ENCODE results near the gene PPP1R37. TPM values are rescaled to one million over a fixed set of nuclear protein-coding genes. Genes with fewer than 3 reads are reported as not detected.
A peak's percentile ranks its signal among the peaks of the same experiment; 100 is the strongest.

Gene PPP1R37
- total RNA-seq, 1 donor from 2014 or later: 19.2 TPM

DNA sequence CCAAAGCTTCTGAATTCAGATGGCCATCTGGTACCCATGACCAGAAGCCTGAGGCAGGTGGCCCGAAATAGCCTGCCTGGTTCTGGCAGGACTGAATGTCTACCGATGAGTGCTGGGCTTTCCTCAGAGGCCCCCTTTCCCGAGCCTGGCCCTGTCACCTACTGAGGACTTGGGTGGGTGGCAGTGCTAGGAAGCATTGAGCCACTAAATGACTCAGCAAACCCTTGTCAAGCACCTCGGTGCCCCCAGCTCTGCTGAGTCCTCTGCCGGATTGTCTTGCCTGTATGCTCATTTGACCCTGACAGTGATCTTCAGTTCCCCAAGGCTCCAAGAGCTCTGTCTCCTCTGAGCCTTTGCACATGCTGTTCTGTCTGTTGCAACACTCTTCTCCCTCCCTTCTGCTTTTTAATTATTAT lies 17.9 kb downstream of the PPP1R37 start:
- H3K36me3 ChIP-seq (ENCODE audit: control insufficient read depth, insufficient read depth, low read length): peaks cover 1% of the 10 kb centered on the region
- TF ChIP-seq, protein P1, sequence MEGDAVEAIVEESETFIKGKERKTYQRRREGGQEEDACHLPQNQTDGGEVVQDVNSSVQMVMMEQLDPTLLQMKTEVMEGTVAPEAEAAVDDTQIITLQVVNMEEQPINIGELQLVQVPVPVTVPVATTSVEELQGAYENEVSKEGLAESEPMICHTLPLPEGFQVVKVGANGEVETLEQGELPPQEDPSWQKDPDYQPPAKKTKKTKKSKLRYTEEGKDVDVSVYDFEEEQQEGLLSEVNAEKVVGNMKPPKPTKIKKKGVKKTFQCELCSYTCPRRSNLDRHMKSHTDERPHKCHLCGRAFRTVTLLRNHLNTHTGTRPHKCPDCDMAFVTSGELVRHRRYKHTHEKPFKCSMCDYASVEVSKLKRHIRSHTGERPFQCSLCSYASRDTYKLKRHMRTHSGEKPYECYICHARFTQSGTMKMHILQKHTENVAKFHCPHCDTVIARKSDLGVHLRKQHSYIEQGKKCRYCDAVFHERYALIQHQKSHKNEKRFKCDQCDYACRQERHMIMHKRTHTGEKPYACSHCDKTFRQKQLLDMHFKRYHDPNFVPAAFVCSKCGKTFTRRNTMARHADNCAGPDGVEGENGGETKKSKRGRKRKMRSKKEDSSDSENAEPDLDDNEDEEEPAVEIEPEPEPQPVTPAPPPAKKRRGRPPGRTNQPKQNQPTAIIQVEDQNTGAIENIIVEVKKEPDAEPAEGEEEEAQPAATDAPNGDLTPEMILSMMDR (IDR thresholded peaks at IDR 0.05; ENCODE audit: insufficient read depth, low read length, severe bottlenecking): no peak
- FAIRE-seq (no peak), DNase-seq (ENCODE audit: low read depth) (no peak)
- no peaks in the 10 kb centered on the region for H3K27me3 ChIP-seq (ENCODE audit: control insufficient read depth, insufficient read depth, low read length)
- no peak overlapping the region for H3K4me3 ChIP-seq (ENCODE audit: low read depth, low read length)

DNA sequence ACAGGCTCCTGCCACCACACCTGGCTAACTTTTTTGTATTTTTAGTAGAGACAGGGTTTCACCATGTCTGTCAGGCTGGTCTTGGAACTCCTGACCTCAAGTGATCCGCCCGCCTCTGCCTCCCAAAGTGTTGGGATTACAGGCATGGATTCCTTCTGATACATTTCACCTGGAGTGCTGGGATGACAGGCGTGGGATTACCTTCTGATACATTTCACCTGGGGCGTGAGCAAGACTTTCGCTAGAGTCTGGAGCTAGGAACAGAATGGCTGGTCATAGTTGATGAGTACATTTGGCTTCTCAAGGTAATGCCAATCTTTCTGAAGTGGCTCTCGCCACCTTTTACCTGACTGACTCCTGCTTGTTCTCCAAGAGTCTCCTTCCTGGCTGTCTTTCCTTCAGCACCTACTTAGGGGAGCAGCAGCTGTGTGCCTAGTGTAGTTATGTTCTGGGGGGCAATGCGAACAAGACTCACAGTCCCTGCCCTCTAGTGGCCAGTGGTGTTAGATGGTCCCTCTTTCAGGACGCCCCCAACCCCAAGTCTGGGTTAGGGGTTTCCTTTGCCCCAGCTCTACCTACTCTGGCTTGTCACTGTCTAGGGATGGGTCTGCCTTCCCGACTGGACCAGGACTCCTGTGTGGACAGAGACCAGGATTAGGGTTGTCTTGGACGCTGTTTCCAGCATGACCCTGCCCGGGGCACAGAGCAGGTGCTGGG lies 19.3 kb downstream of the PPP1R37 start:
- no peaks in the 10 kb centered on the region for H3K27me3 ChIP-seq (ENCODE audit: control insufficient read depth, insufficient read depth, low read length)
- peaks cover 1% of the 10 kb centered on the region for H3K36me3 ChIP-seq (ENCODE audit: control insufficient read depth, insufficient read depth, low read length)
- H3K4me3 ChIP-seq (ENCODE audit: low read depth, low read length): no peak overlapping the region
- TF ChIP-seq, protein P1 (IDR thresholded peaks at IDR 0.05; ENCODE audit: insufficient read depth, low read length, severe bottlenecking): peak; percentile 26
- no peak for FAIRE-seq
- DNase-seq (ENCODE audit: low read depth): no peak

DNA sequence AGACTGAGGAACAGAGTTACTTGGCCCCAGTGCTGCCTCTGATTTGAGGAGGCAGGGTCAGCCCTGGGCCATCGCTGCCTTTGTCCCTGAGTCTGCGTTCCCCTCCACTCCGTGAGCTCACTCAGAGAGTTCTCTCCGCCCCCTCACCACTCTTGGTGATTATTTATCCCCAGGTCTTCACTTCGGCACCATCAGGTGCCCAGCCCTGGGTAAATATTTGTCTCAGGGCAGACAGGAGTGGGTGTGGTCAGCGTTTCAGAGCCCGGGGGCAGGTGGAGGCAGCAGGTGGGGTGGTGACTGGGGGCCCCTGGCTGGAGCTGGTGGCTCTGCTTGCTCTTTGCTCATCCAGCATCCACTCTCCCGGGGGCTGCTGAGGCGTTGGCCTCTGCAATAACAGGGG lies 20.6 kb downstream of the PPP1R37 start:
- H3K4me3 ChIP-seq (ENCODE audit: low read depth, low read length): no peak overlapping the region
- no peaks in the 10 kb centered on the region for H3K27me3 ChIP-seq (ENCODE audit: control insufficient read depth, insufficient read depth, low read length)
- peak; percentile 29 for DNase-seq (ENCODE audit: low read depth)
- TF ChIP-seq, protein P1 (IDR thresholded peaks at IDR 0.05; ENCODE audit: insufficient read depth, low read length, severe bottlenecking): no peak
- peaks cover 1% of the 10 kb centered on the region for H3K36me3 ChIP-seq (ENCODE audit: control insufficient read depth, insufficient read depth, low read length)
- FAIRE-seq: no peak

DNA sequence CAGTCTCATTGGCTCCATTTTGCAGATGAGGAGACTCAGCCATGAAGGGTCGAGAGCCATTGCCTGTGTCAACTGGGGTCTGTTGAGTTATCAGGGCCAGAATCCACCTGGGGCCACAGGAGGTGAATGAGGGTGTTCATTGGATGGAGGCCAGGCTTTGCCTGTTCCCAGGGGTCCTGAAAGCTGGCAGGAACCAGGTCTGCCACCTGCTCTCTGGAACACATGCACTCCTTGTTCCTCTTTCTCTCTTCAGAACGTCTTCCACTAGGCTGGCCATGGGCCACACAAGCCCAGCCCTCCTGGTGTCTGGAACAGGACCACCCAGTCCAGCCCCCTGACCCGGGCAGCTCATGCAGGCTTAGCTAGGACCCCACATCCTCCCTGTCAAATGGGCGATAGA lies 21.1 kb downstream of the PPP1R37 start:
- Histone ChIP-seq H3K4me3 (ENCODE audit: low read depth, low read length) (no peak overlapping the region), H3K27me3 (ENCODE audit: control insufficient read depth, insufficient read depth, low read length) (no peaks in the 10 kb centered on the region), H3K36me3 (ENCODE audit: control insufficient read depth, insufficient read depth, low read length) (peaks cover 1% of the 10 kb centered on the region)
- FAIRE-seq (no peak), DNase-seq (ENCODE audit: low read depth) (no peak)
- TF ChIP-seq, protein P1 (IDR thresholded peaks at IDR 0.05; ENCODE audit: insufficient read depth, low read length, severe bottlenecking): no peak

DNA sequence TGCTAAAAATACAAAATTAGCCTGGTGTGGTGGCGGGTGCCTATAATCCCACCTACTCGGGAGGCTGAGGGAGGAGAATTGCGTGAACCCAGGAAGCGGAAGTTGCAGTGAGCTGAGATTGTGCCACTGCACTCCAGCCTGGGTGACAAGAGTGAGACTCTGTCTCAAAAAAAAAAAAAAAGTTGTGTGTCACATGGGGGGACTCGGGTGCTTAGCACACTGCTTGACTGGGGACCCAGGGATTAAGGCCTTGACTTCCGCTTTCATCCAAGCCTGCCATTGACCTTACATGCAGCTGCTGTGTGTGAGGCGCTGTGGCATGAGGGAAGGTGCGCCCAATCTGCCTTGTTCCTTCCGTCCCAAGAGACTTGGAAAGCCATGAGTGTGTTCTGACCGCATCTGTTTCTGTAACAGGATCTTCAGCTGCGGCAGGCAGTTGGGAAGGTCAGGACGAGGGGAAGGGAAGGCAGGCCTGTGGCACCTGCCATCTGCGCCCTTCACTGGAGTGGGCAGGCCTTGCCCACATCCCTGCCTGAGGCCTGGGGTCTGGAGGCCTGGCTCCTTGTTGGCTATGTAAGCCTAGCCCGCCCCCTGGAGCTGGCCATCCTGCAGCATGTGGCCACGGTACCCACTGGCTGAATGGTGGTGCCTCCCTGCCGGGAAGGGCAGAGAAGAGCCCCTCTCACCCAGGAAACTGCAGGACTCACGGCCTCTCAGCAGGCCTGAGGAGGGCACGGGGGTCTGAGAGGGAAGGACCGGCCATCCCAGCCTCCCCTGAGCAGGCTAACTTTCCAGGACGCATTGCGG lies 23.0 kb downstream of the PPP1R37 start:
- H3K27me3 ChIP-seq (ENCODE audit: control insufficient read depth, insufficient read depth, low read length): no peaks in the 10 kb centered on the region
- TF ChIP-seq, protein P1 (IDR thresholded peaks at IDR 0.05; ENCODE audit: insufficient read depth, low read length, severe bottlenecking): no peak
- DNase-seq (ENCODE audit: low read depth) (no peak), FAIRE-seq (no peak)
- no peak overlapping the region for H3K4me3 ChIP-seq (ENCODE audit: low read depth, low read length)
- peaks cover 1% of the 10 kb centered on the region for H3K36me3 ChIP-seq (ENCODE audit: control insufficient read depth, insufficient read depth, low read length)
